HepG2 (cell line): ENCODE results near the gene TSKU. TPM values are rescaled to one million over a fixed set of nuclear protein-coding genes. Genes with fewer than 3 reads are reported as not detected.
A peak's percentile ranks its signal among the peaks of the same experiment; 100 is the strongest.

ENCODE experiments used
- E2F2 ChIP-seq: sonication (generic); formaldehyde crosslinking; IDR thresholded peaks from 2 replicates; pipeline ENCODE4 v1.4.0; 2020; ENCODE audit warnings: missing genetic modification reagents, borderline replicate concordance
- HMG20A ChIP-seq: IDR thresholded peaks from 2 replicates; pipeline ENCODE4 v1.6.1; 2016; ENCODE audit warnings: borderline replicate concordance
- NCOA2 ChIP-seq: sonication (generic); formaldehyde crosslinking; IDR thresholded peaks from 2 replicates; pipeline ENCODE4 v1.8.0; 2022; ENCODE audit warnings: inconsistent platforms
- NFE2L2 ChIP-seq: fragments of 150-350 bp; IDR thresholded peaks from 2 replicates; pipeline ENCODE4 v1.6.1; 2014; ENCODE audit warnings: low read length
- RARA ChIP-seq: IDR thresholded peaks from 2 replicates; pipeline ENCODE4 v1.6.1; 2016; ENCODE audit warnings: missing genetic modification reagents, missing compliant biosample characterization
- SOX13 ChIP-seq, 3 experiments: fragments of 450-650 bp in 1 of 3; sonication (generic) in 1 of 3; formaldehyde crosslinking in 1 of 3; IDR thresholded peaks in 2 of 3; conservative IDR thresholded peaks in 1 of 3; 2 replicates each; pipeline versions ENCODE4 v1.5.0 to v1.6.1; 2016 to 2020; ENCODE audit warnings: antibody characterized with exemption in 1 of 3, mild to moderate bottlenecking in 1 of 3, missing compliant biosample characterization in 1 of 3, missing genetic modification reagents in 1 of 3, moderate library complexity in 1 of 3
- STAG1 ChIP-seq: sonication (generic); formaldehyde crosslinking; IDR thresholded peaks from 2 replicates; pipeline ENCODE4 v1.4.0; 2020; ENCODE audit warnings: missing genetic modification reagents
- ZNF34 ChIP-seq: sonication (generic); formaldehyde crosslinking; IDR thresholded peaks from 2 replicates; pipeline ENCODE4 v1.4.0; 2020; ENCODE audit warnings: mild to moderate bottlenecking, missing genetic modification reagents, borderline replicate concordance
- ZNF580 ChIP-seq: IDR thresholded peaks from 2 replicates; pipeline ENCODE4 v1.6.1; 2016; ENCODE audit warnings: low read depth, borderline replicate concordance
- ZNF788 ChIP-seq: sonication (generic); formaldehyde crosslinking; IDR thresholded peaks from 2 replicates; pipeline ENCODE4 v1.5.0; 2020; ENCODE audit warnings: mild to moderate bottlenecking, missing genetic modification reagents, borderline replicate concordance
- ZNF816 ChIP-seq: sonication (generic); formaldehyde crosslinking; IDR thresholded peaks from 2 replicates; pipeline ENCODE4 v1.8.0; 2022; ENCODE audit warnings: missing genetic modification reagents, mild to moderate bottlenecking, borderline replicate concordance
- polyA plus RNA-seq, 8 experiments: library from polyadenylated mRNA; depleted of rRNA in 3 of 8; stranded (reverse) in 7 of 8; unstranded in 1 of 8; fragments of >200 nt; fragmentation: Illumina TruSeq in 4 of 8; extraction: Trizol in 4 of 8; gene quantifications; 2 replicates each; pipeline versions ENCODE4 v1.2.1 to v1.2.3, GENCODE V29; 2011 to 2016; ENCODE audit warnings: low read depth in 4 of 8, missing spikeins in 1 of 8, mixed read lengths in 1 of 8; ENCODE audit not compliant: insufficient read depth in 1 of 8
- total RNA-seq, 5 experiments: library from RNA; depleted of rRNA; stranded (reverse); fragments of >200 nt; fragmentation: Illumina TruSeq; extraction: Trizol; gene quantifications; 2 replicates each; pipeline ENCODE4 v1.2.3, GENCODE V29; 2016; ENCODE audit warnings: low read depth in 1 of 5
- TF ChIP-seq, protein P1 (sequence below): sonication (generic); formaldehyde crosslinking; IDR thresholded peaks from 2 replicates; pipeline ENCODE4 v1.4.0; 2020; ENCODE audit warnings: mild to moderate bottlenecking, missing genetic modification reagents

TSKU gene
- total and polyA plus RNA-seq, 2 of the 13 experiments (the other 11 are each of a cell fraction or from before 2014, with no cell fraction given), result 20.3 to 21.4 TPM

DNA sequence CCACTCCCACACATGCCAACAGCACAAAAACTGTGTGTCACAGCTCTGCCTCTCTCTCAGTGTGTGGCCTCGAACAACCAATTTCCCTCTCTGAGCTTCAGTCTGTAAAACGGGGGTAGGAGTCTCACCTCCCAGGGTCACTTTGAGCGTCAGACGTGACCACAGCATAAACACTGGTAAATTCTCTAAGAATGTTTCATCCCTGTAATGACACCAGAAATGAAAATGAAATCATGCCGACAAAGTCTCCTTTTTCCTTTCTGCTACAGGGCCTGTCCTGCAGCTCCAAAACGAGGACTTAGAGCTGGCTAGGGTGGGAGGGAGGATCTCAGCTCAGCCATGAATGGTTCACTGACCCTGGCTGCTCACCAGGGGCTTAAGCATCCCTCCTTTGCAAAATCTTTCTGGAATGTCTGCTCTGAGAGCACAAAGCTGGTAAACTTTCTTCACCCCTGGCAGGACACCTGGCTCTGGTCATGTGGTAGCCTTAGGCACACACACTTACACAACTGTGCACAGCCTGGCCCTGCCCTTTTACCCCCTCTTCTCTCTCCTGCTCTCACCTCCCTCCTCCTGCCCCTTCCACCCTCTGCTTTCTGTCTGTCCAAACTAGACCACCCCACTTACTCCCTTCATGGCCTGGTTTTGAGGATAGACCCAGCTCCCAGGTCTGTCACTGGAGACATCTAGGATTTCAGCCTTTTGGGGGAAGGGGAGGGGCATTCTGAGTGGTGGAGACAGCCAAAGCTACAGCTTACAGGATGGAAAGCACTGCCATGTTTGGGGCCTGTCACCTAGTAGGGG, 12.3 kb upstream of the TSKU start (continued):
- TF ChIP-seq E2F2 (CRISPR knock-in tag) (no peak), NCOA2 (CRISPR knock-in tag) (peak; percentile 34; the same call in 1 of the 2 replicates), ZNF580 (0 out of 2 replicates have a peak, but pooled peaks have one; percentile 28), ZNF816 (no peak), STAG1 (CRISPR knock-in tag) (no peak), HMG20A (CRISPR knock-in tag) (no peak), RARA (CRISPR knock-in tag) (peak; percentile 76), ZNF788 (CRISPR knock-in tag) (0 out of 2 replicates have a peak, but pooled peaks have one; percentile 19), NFE2L2 (peak; percentile 6; the same call in 1 of the 2 replicates), ZNF34 (CRISPR knock-in tag) (no peak), SOX13 (IDR thresholded peaks at IDR 0.05) (no peak), SOX13 (CRISPR knock-in tag; conservative IDR thresholded peaks at IDR 0.05 in 1 of 2, IDR thresholded peaks at IDR 0.05 in 1 of 2) (peak in 1 of 2 experiments; percentile 21; a peak in 1 of 4 replicates)
- TF ChIP-seq, protein P1, sequence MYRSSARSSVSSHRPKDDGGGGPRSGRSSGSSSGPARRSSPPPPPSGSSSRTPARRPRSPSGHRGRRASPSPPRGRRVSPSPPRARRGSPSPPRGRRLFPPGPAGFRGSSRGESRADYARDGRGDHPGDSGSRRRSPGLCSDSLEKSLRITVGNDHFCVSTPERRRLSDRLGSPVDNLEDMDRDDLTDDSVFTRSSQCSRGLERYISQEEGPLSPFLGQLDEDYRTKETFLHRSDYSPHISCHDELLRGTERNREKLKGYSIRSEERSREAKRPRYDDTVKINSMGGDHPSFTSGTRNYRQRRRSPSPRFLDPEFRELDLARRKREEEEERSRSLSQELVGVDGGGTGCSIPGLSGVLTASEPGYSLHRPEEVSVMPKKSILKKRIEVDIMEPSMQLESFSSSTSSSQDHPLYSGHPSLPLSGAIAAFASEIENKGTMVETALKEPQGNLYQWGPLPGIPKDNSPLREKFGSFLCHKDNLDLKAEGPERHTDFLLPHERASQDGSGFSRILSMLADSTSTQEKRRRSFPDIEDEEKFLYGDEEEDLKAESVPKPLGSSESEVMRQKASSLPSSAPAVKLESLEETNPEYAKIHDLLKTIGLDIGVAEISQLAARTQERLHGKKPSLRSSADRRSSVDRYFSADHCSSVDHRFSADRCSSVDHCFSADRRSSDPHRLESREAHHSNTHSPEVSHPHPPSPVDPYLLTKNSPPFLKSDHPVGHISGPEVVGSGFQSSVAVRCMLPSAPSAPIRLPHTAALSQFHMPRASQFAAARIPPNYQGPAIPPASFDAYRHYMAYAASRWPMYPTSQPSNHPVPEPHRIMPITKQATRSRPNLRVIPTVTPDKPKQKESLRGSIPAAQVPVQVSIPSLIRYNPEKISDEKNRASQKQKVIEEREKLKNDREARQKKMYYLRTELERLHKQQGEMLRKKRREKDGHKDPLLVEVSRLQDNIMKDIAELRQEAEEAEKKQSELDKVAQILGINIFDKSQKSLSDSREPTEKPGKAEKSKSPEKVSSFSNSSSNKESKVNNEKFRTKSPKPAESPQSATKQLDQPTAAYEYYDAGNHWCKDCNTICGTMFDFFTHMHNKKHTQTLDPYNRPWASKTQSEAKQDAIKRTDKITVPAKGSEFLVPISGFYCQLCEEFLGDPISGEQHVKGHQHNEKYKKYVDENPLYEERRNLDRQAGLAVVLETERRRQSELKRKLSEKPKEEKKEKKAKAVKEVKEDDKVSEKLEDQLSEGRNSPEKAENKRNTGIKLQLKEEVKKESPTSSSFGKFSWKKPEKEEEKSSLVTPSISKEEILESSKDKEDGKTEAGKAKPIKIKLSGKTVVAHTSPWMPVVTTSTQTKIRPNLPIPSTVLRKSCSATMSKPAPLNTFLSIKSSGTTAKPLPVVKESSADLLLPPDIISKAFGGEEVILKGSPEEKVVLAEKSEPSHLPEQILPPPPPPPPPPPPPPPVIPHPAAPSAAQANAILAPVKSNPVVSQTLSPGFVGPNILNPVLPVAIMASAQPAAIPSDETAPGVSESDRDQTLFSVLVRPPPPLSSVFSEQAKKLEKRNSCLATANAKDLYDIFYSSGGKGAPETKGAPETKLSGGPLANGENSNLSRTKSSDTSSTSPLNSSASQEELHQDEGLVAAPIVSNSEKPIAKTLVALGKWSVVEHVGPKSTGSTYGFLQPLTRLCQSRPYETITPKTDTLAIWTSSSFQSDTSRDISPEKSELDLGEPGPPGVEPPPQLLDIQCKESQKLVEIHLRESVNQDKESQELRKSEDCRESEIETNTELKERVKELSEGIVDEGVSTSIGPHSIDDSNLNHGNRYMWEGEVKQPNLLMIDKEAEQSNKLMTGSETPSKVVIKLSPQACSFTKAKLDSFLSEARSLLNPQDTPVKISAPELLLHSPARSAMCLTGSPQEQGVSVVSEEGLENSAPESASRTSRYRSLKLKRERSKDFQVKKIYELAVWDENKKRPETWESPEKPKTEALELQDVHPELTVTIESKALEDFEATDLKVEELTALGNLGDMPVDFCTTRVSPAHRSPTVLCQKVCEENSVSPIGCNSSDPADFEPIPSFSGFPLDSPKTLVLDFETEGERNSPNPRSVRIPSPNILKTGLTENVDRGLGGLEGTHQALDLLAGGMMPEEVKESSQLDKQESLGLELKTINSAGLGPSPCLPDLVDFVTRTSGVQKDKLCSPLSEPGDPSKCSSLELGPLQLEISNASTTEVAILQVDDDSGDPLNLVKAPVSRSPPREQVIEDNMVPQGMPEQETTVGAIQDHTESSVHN (CRISPR knock-in tag), result no peak
